ENCODE data around the gene SERPINB10.

DNA sequence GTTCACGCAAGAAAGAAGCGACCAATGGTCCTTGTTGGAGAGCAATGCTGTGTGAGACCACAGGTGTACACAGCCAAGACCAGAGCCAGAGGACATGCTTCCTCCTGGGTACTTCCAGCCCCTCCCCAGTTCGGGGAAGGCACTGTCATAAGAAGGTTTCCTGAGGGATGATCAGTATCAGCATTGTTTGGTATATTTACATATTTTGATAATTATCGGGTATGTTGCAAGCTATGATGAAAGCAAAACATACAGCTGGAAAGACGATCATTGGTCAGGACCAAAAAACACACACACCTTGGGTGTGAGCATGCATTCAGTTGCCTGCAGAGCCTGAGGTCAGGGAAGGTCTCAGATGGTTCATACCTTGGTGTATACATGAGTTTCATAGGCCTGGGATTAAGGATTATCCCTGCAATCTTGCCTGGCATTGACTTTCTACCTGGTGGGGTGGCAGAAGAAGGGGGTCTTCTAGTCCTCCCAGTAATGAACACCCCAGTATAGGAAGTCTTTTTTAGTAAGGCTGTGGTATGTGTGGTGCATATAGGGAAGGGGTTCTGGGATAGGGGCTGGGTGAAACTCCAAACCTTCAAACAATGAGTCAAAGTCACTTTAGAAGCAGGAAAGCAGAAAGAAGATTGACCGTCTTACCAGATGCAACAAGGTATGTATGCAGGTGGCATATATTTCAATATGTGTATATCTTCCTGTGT, 17.4 kb upstream of the SERPINB10 start:
- TF ChIP-seq YY1 (IDR thresholded peaks at IDR 0.05; ENCODE audit: insufficient read depth, insufficient read length) (no peak), ZNF274 (IDR thresholded peaks at IDR 0.05; ENCODE audit: low read depth, low read length) (no peak)
